Astrocyte of the cerebellum (primary cell): ENCODE measurements around the gene SZT2.
"Not testable (repeated sequence)": the region's sequence is repeated elsewhere in the genome, so short reads cannot be mapped to it uniquely, and the experiment has no call there.

ENCODE experiments used
- DNase-seq: peaks from one replicate; pipeline ENCODE4 v3.0.0-alpha.2; 2011; ENCODE audit warnings: low read depth
- H3K4me3 ChIP-seq: 2 replicates; pipeline ENCODE4 v1.5.1; 2011; ENCODE audit warnings: mild to moderate bottlenecking, low read depth, low read length, moderate library complexity
- CTCF ChIP-seq: IDR thresholded peaks from 2 replicates; pipeline ENCODE4 v1.5.1; 2012; ENCODE audit warnings: low read length, low read depth, moderate library complexity, mild to moderate bottlenecking; ENCODE audit errors: missing control alignments
- in situ Hi-C: cut with HindIII; loops from 2 replicates; pipeline ENCODE4 v1.10.0; 2017; ENCODE audit warnings: low sequenced_read_pairs

SZT2 gene

GRCh38 chr1:43367026-43367903, 22.4 kb upstream of the SZT2 start:
- DNase-seq: no peak
- no peak for TF ChIP-seq CTCF
- H3K4me3 ChIP-seq: peak overlapping the region; percentile 77
- in situ Hi-C loops: no loop called here

GRCh38 chr1:43367904-43368645, 21.6 kb upstream of the SZT2 start, which contains the start of gene ELOVL1:
Gene ELOVL1, minus strand, starts transcription at chr1:43368011. Its CDS starts 2,402 bp downstream, at chr1:43365609.
- peak within 1 kb of the TSS; percentile 77 for H3K4me3 ChIP-seq
- TF ChIP-seq CTCF: peak; percentile 24
- in situ Hi-C loops: no loop called here
- DNase-seq: peak; percentile 47

- in situ Hi-C loops: no loop called here
- no peak for DNase-seq
- TF ChIP-seq CTCF: no peak
- H3K4me3 ChIP-seq: peak overlapping the region; percentile 77
Measured at GRCh38 chr1:43368646-43369020, 21.1 kb upstream of the SZT2 start.

GRCh38 chr1:43369779-43370178, 19.9 kb upstream of the SZT2 start:
- DNase-seq, in situ Hi-C loops, H3K4me3 ChIP-seq: not testable (repeated sequence)

- no peak for DNase-seq
- no peak for TF ChIP-seq CTCF
- no peak overlapping the region for H3K4me3 ChIP-seq
- in situ Hi-C loops: no loop called here
Measured at GRCh38 chr1:43370564-43370963, 19.1 kb upstream of the SZT2 start.

GRCh38 chr1:43372172-43372571, 17.5 kb upstream of the SZT2 start:
- no peak for DNase-seq
- H3K4me3 ChIP-seq: no peak overlapping the region
- no peak for TF ChIP-seq CTCF
- in situ Hi-C loops: no loop called here
